HepG2 (cell line): Measurements from ENCODE around the gene MRPL43. TPM values are rescaled to one million over a fixed set of nuclear protein-coding genes. Genes with fewer than 3 reads are reported as not detected.

Source experiments
- AFF4 ChIP-seq: sonication (generic); formaldehyde crosslinking; IDR thresholded peaks from 2 replicates; pipeline ENCODE4 v1.4.0; 2020; ENCODE audit warnings: missing genetic modification reagents
- AGO2 ChIP-seq: fragments of 200-400 bp; formaldehyde crosslinking; optimal IDR thresholded peaks from 2 replicates; pipeline ENCODE3; 2017; ENCODE audit warnings: mild to moderate bottlenecking, low read depth, low read length, moderate library complexity
- CERS6 ChIP-seq: sonication (generic); formaldehyde crosslinking; IDR thresholded peaks from 2 replicates; pipeline ENCODE4 v1.5.0; 2020; ENCODE audit warnings: missing genetic modification reagents
- PPARG ChIP-seq: conservative IDR thresholded peaks from 2 replicates; pipeline ENCODE4 v1.6.1; 2016; ENCODE audit warnings: missing biosample characterization, missing genetic modification reagents
- SRSF1 ChIP-seq: fragments of 200-400 bp; formaldehyde crosslinking; optimal IDR thresholded peaks from 2 replicates; pipeline ENCODE3; 2017; ENCODE audit warnings: mild to moderate bottlenecking, low read depth, low read length, moderate library complexity
- U2AF1 ChIP-seq: fragments of 200-400 bp; formaldehyde crosslinking; optimal IDR thresholded peaks from 2 replicates; pipeline ENCODE3; 2017; ENCODE audit warnings: mild to moderate bottlenecking, low read depth, low read length
- YEATS4 ChIP-seq: sonication (generic); formaldehyde crosslinking; IDR thresholded peaks from 2 replicates; pipeline ENCODE4 v1.4.0; 2020; ENCODE audit warnings: missing genetic modification reagents, borderline replicate concordance
- ZNF569 ChIP-seq: sonication (generic); formaldehyde crosslinking; IDR thresholded peaks from 2 replicates; pipeline ENCODE4 v1.5.0; 2020; ENCODE audit warnings: mild to moderate bottlenecking, missing genetic modification reagents, moderate library complexity, borderline replicate concordance
- polyA plus RNA-seq, 8 experiments: library from polyadenylated mRNA; depleted of rRNA in 3 of 8; stranded (reverse) in 7 of 8; unstranded in 1 of 8; fragments of >200 nt; fragmentation: Illumina TruSeq in 4 of 8; extraction: Trizol in 4 of 8; gene quantifications; 2 replicates each; pipeline versions ENCODE4 v1.2.1 to v1.2.3, GENCODE V29; 2011 to 2016; ENCODE audit warnings: low read depth in 4 of 8, missing spikeins in 1 of 8, mixed read lengths in 1 of 8; ENCODE audit not compliant: insufficient read depth in 1 of 8
- total RNA-seq, 5 experiments: library from RNA; depleted of rRNA; stranded (reverse); fragments of >200 nt; fragmentation: Illumina TruSeq; extraction: Trizol; gene quantifications; 2 replicates each; pipeline ENCODE4 v1.2.3, GENCODE V29; 2016; ENCODE audit warnings: low read depth in 1 of 5
- TF ChIP-seq, protein P1 (sequence below): sonication (generic); formaldehyde crosslinking; IDR thresholded peaks from 2 replicates; pipeline ENCODE4 v1.4.0; 2020; ENCODE audit warnings: missing genetic modification reagents
- TF ChIP-seq, protein P2 (sequence below): sonication (generic); formaldehyde crosslinking; IDR thresholded peaks from 2 replicates; pipeline ENCODE4 v1.5.0; 2020; ENCODE audit warnings: mild to moderate bottlenecking, missing genetic modification reagents
- TF ChIP-seq, protein P3 (sequence below): sonication (generic); formaldehyde crosslinking; IDR thresholded peaks from 2 replicates; pipeline ENCODE4 v1.4.0; 2020; ENCODE audit warnings: missing genetic modification reagents

Gene MRPL43
- total and polyA plus RNA-seq, 2 of the 13 experiments (the other 11 are each of a cell fraction or from before 2014, with no cell fraction given) = 71.0 to 73.7 TPM

GRCh38 chr10:101031796-101032636 is 44.7 kb upstream of the MRPL43 start (continued):
- TF ChIP-seq, protein P1, sequence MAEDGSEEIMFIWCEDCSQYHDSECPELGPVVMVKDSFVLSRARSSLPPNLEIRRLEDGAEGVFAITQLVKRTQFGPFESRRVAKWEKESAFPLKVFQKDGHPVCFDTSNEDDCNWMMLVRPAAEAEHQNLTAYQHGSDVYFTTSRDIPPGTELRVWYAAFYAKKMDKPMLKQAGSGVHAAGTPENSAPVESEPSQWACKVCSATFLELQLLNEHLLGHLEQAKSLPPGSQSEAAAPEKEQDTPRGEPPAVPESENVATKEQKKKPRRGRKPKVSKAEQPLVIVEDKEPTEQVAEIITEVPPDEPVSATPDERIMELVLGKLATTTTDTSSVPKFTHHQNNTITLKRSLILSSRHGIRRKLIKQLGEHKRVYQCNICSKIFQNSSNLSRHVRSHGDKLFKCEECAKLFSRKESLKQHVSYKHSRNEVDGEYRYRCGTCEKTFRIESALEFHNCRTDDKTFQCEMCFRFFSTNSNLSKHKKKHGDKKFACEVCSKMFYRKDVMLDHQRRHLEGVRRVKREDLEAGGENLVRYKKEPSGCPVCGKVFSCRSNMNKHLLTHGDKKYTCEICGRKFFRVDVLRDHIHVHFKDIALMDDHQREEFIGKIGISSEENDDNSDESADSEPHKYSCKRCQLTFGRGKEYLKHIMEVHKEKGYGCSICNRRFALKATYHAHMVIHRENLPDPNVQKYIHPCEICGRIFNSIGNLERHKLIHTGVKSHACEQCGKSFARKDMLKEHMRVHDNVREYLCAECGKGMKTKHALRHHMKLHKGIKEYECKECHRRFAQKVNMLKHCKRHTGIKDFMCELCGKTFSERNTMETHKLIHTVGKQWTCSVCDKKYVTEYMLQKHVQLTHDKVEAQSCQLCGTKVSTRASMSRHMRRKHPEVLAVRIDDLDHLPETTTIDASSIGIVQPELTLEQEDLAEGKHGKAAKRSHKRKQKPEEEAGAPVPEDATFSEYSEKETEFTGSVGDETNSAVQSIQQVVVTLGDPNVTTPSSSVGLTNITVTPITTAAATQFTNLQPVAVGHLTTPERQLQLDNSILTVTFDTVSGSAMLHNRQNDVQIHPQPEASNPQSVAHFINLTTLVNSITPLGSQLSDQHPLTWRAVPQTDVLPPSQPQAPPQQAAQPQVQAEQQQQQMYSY (CRISPR knock-in tag) = no peak
- TF ChIP-seq CERS6 (CRISPR knock-in tag) = no peak
- TF ChIP-seq, protein P2, sequence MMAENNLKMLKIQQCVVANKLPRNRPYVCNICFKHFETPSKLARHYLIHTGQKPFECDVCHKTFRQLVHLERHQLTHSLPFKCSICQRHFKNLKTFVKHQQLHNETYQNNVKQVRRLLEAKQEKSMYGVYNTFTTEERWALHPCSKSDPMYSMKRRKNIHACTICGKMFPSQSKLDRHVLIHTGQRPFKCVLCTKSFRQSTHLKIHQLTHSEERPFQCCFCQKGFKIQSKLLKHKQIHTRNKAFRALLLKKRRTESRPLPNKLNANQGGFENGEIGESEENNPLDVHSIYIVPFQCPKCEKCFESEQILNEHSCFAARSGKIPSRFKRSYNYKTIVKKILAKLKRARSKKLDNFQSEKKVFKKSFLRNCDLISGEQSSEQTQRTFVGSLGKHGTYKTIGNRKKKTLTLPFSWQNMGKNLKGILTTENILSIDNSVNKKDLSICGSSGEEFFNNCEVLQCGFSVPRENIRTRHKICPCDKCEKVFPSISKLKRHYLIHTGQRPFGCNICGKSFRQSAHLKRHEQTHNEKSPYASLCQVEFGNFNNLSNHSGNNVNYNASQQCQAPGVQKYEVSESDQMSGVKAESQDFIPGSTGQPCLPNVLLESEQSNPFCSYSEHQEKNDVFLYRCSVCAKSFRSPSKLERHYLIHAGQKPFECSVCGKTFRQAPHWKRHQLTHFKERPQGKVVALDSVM (CRISPR knock-in tag) = no peak
- TF ChIP-seq YEATS4 (CRISPR knock-in tag) = 0 out of 2 replicates have a peak, but pooled peaks have one; percentile 32
- peak; percentile 1 for TF ChIP-seq SRSF1
- TF ChIP-seq U2AF1 = peak; percentile 74
- no peak for TF ChIP-seq ZNF569 (CRISPR knock-in tag)
- peak; percentile 54 for TF ChIP-seq AGO2
- no peak for TF ChIP-seq AFF4 (CRISPR knock-in tag)
- TF ChIP-seq, protein P3, sequence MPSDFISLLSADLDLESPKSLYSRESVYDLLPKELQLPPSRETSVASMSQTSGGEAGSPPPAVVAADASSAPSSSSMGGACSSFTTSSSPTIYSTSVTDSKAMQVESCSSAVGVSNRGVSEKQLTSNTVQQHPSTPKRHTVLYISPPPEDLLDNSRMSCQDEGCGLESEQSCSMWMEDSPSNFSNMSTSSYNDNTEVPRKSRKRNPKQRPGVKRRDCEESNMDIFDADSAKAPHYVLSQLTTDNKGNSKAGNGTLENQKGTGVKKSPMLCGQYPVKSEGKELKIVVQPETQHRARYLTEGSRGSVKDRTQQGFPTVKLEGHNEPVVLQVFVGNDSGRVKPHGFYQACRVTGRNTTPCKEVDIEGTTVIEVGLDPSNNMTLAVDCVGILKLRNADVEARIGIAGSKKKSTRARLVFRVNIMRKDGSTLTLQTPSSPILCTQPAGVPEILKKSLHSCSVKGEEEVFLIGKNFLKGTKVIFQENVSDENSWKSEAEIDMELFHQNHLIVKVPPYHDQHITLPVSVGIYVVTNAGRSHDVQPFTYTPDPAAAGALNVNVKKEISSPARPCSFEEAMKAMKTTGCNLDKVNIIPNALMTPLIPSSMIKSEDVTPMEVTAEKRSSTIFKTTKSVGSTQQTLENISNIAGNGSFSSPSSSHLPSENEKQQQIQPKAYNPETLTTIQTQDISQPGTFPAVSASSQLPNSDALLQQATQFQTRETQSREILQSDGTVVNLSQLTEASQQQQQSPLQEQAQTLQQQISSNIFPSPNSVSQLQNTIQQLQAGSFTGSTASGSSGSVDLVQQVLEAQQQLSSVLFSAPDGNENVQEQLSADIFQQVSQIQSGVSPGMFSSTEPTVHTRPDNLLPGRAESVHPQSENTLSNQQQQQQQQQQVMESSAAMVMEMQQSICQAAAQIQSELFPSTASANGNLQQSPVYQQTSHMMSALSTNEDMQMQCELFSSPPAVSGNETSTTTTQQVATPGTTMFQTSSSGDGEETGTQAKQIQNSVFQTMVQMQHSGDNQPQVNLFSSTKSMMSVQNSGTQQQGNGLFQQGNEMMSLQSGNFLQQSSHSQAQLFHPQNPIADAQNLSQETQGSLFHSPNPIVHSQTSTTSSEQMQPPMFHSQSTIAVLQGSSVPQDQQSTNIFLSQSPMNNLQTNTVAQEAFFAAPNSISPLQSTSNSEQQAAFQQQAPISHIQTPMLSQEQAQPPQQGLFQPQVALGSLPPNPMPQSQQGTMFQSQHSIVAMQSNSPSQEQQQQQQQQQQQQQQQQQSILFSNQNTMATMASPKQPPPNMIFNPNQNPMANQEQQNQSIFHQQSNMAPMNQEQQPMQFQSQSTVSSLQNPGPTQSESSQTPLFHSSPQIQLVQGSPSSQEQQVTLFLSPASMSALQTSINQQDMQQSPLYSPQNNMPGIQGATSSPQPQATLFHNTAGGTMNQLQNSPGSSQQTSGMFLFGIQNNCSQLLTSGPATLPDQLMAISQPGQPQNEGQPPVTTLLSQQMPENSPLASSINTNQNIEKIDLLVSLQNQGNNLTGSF (CRISPR knock-in tag) = no peak
- peak; percentile 69 for TF ChIP-seq PPARG (CRISPR knock-in tag)
